OCI-LY7 (cell line): ENCODE measurements around the gene SMIM22.

Experiments used
- EZH2phosphoT487 ChIP-seq: fragments of 200-600 bp; sonication (generic); IDR thresholded peaks from 2 replicates; pipeline ENCODE4 v1.6.1; 2018; ENCODE audit warnings: low read depth, borderline replicate concordance, mild to moderate bottlenecking, mixed run types, antibody characterized with exemption, low read length, moderate library complexity, mixed read lengths
- TF ChIP-seq, protein P1 (sequence below): fragments of 200-600 bp; sonication (generic); conservative IDR thresholded peaks from 2 replicates; pipeline ENCODE4 v1.5.1; 2014; ENCODE audit warnings: mild to moderate bottlenecking, antibody characterized with exemption, low read length, moderate library complexity, mixed read lengths

DNA sequence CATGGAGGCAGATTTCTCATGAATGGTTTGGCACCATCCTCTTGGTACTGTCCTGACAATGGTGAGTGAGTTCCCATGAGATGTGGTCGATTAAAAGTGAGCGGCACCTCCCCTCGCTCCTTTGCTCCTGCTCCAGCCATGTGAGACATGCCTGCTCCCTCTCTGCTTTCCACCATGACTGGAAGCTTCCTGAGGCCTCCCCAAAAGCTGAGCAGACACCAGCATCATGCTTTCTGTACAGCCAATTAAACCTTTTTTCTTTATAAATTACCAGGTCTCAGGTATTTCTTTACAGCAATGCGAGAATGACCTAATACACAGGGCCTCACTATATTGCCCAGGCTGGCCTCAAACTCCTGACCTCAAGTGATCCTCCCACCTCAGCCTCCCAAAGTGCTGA lies 40.3 kb upstream of the SMIM22 start:
- TF ChIP-seq, protein P1, sequence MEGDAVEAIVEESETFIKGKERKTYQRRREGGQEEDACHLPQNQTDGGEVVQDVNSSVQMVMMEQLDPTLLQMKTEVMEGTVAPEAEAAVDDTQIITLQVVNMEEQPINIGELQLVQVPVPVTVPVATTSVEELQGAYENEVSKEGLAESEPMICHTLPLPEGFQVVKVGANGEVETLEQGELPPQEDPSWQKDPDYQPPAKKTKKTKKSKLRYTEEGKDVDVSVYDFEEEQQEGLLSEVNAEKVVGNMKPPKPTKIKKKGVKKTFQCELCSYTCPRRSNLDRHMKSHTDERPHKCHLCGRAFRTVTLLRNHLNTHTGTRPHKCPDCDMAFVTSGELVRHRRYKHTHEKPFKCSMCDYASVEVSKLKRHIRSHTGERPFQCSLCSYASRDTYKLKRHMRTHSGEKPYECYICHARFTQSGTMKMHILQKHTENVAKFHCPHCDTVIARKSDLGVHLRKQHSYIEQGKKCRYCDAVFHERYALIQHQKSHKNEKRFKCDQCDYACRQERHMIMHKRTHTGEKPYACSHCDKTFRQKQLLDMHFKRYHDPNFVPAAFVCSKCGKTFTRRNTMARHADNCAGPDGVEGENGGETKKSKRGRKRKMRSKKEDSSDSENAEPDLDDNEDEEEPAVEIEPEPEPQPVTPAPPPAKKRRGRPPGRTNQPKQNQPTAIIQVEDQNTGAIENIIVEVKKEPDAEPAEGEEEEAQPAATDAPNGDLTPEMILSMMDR = no peak
- TF ChIP-seq EZH2phosphoT487 = no peak
